NCI-H345 treated with DMSO at 0.1 percent for 48 hours (cell line): ENCODE results near the gene TCF21.
"Not testable (repeated sequence)": the region's sequence is repeated elsewhere in the genome, so short reads cannot be mapped to it uniquely, and the experiment has no call there.

Experiments
- DNase-seq: peaks from one replicate; lab custom pipeline; 2025; ENCODE audit not compliant: unreplicated experiment; lab: John Stamatoyannopoulos, UW

TCF21 gene

DNA sequence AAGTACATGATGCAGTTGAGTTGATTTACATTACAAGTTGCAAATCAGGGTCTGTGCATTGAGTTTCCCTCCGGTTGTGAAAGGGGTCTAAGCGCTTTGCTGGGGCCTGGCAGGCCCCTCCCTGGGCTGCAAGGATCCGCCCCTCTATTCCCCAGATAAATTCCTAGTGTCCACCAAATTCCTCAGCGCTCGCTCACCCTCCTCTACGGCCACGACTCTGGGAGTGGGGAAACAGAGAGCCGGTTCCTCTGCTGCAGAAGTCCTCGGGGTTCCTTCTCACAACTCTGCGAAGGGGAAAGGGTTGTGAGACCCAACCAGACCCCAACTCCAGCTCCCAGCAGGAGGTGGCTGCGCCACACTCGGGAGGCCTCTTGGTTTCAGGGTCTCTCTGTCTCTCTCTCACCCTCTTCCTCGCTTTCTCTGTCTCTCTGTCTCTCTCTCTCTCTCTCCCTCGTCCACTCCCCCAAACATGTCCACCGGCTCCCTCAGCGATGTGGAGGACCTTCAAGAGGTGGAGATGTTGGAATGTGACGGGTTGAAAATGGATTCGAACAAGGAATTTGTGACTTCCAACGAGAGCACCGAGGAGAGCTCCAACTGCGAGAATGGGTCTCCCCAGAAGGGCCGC, at the start of gene TCF21:
TSS of gene TCF21 (plus strand) at position 185 of the 628 bp plus-strand sequence. CDS start at position 470, 285 bp downstream.
- no peak for DNase-seq

DNA sequence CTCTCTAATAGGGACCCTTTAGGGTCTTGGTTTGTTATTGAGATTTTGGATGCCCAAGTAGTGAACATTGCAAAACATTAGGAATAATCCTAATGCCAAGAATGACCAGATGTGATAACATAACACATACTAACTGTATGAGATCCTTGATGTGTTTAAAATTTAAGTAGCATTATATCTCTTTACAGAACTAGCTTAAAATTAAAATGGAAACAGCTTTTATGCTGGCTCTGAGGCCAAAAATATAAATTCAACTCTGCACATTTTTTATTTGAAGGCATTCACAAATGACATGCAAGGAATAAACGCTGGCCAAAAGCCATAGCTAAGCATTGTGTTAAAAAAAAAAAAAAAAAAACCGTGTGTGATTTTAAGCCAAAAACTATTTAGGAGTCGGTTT, 47.7 kb upstream of the TCF21 start:
- no peak for DNase-seq

DNA sequence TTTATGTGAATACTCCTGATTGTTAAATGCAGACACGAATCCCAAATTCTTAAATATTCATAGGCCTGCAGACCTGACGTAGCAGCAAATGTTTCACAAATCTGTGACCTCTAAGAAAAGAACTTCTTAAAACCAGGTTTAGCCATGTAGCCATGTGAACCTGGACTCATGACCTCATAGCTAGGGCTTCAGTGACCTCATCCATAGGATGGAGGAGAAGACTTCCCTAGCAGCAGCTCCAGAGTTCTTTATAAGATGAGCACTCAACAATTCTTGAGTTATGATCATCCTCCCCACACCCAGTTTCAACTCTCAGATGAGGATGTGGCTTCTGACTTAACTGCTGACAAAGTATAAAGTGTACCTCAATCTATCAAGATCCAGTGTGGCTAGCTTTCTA, 45.8 kb upstream of the TCF21 start:
- no peak for DNase-seq

DNA sequence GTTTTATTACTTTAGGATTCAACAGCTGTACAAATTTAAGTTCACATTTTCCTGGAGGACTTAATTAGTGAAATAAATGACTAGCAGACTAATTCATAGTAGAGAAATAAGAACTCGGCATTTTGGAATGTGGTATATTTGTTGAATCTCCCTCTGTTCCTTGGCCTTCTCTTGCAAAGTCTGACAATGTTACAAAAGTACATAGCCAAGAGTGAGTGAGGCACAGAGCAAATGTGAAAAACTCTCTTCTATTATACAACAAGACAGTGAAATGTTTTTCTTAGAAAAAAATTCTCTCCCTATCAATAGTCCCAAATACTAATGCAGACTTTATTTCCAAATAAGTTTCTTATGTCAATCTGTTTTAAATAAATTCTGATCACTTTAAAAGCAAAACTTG, 44.2 kb upstream of the TCF21 start:
- DNase-seq = no peak

DNA sequence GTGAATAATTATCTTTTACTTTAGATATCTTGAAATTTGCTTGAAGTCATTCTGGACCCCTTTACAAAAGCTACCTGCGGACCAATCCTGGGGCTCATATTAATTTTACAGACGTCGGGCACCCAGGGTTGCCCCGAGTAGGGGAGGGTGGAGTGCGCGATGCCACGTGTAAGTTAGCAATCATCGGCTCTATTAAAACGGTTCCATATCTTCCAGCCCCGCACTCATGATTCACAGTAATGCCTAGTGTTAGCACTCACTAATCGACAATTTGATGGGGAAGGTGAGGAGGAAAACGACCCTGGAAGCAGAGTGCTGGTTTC, 34.9 kb upstream of the TCF21 start:
- DNase-seq = no peak

DNA sequence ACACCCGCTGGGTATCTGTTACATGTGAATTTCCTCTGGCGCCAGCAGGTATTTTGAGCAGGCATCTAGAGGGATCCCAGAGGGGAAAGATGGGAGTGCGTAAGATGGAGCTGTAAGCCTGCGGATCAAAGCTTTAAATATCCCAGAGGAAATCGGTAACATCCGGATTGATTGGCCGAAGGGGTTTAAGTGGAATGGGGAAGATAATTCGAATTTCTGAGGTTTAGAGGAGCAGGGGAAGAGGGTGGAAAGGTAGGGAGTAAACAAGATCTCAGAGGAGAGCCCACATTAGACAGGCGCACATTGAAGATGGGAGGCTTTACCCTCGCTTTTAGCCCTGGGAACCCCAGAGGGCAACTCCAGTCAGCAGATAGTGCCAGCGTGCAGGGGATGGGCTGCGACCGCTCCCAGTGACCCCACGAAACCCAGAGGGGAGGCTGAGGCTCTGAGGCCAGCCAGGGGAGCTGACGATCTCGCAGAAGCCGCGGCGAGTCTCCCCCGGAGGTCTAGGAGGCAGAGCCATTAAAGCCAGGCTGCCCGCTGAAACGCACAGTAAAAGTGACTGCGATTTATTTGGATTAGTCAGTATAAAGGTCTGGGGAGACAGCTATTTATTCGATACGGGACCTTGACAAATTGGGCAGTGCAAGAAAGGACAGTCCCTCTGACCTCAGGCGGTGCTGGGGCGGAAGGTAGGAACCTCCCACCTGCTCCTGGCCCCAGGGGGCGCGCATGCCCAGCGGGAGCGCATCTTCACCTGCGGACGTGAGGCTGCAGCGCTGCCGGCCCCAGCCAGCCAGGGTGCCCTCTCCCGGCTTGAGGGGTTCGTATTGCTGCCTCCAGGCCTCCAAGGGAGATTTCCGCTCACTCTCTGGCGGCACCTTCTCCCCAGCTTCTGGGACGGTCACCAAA, 34.3 kb upstream of the TCF21 start:
- DNase-seq = no peak

DNA sequence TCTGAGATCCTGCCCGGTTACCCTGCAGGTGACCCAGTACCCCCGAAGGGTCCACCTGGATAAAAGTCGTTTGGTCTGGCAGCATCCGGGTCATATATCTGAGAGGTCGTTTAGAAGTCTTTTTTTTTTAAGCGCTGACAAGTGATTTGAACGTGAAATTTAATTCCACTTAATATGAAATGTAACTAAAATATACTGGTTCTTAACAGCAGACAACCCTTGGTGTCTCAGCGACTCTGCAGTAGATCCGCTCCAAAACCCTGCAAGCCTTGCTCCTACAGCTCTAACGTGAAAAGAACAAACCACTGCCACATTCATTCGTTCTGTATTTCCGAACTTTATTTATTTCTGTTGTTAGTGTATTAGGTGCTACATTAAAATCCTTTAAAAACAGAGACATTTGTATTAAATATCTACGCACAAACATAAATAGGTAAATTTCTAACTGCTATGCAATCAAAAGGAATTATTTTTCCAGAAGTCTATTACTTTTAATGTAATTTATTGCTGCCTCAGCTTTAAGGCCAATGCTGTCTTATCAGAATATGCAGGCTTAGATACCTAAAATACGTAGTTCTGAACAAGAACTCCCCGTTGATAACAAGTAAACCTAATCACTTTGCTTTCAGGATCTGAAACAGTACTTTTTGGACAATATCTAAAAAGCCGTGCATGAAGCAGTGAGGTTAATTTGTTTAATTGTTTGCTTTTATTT, 33.5 kb upstream of the TCF21 start:
- DNase-seq = no peak

DNA sequence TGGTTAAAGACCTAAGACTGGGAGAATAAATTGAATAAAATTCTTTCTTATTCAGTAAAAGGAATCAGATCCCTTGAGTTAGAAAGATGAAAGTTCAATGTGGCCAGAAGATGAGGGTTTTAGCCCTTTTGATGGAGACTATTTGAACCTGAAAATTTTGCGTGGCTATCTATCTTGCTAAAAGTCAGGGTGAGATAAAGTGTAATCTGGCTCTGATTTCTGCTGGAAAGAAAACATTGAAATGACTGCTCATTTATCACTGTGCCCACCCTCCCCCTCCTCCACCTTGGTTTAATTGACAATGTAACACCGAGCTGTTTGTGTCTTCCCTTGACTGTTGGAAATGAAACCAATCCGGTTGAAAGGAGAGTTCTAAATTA, 32.9 kb upstream of the TCF21 start:
- DNase-seq = no peak

DNA sequence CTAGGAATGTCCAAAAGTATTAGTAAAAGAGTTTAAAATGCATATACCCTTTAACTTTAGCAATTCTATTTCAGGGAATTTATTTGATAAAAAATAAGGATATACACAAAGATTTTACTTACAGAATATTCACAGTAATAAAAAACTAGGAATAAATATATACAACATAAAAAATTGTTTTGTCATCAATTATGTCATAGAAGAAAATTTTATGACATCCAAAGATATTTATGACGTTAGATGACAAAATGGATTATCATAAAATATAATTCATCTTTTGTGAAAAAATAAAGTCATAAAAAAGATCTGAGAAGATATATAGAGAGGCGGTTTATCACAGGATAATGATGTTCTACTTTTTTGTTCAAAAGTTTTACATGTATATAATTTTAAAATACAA, 32.0 kb upstream of the TCF21 start:
- DNase-seq = no peak

DNA sequence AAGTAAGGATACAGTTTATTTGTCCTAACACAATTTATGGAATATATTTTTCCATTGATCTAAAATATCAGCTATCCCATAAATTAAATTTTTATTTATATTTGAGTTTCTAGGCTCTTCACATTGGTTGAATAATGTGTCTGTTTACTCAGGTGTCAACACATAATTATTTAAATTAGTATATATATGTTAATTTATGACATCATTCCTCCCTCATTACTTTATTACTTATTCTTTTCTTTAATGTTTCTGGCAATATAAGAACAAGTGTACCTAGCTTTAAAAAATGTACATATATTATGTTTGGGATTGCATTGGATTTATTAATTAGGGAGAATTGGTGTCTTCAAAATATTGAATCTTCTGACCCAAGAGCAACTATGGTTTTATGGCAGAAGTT, 31.2 kb upstream of the TCF21 start:
- DNase-seq = no peak

DNA sequence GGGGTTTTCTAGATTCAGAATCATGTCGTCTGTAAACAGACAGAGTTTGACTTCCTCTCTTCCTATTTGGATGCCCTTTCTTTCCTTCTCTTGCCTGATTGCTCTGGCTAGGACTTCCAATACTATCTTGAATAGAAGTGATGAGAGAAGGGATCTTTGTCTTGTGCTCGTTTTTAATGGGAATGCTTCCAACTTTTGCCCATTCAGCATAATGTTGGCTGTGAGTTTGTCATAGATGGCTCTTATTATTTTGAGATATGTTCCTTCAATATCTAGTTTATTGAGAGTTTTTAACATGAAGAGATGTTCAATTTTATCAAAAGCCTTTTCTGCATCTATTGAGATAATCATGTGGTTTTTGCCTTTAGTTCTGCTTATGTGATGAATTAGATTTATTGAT, 27.6 kb upstream of the TCF21 start:
- not testable (repeated sequence) for DNase-seq

DNA sequence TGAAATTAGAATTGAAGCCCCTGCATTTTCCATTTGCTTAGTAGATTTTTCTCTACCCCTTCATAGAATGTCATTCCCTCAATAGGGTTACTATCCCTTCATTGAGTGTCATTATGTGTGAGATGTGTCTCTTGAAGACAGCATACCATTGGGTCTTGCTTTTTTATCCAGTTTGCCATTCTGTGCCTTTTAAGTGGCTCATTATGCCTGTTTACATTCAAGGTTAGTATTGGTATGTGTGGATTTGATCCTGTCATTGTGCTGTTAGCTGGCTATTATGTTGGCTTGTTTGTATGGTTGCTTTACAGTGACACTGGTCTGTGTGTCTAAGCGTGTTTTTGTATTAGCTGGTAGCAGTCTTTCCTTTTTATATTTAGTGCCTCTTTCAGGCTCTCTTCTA, 25.7 kb upstream of the TCF21 start:
- no peak for DNase-seq

DNA sequence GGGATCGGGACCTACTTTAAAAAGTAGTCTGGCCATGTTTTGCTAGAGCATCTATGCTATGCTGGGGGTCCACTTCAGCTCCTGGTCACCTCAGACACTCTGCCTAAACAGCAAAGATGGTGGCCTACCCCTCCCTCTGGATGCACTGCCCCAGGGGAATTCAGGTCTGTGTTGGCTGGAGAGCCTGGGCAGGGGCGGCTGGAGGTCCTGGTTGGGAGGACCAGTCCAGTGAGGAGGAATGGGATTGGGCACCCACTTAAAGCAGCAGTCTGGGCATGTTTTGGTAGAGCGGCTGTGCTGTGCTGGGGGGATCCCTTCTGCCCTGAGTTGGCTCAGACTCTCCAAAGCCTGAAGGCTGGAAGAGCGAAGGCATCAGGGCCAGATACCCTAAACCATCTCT, 23.2 kb upstream of the TCF21 start:
- no peak for DNase-seq

DNA sequence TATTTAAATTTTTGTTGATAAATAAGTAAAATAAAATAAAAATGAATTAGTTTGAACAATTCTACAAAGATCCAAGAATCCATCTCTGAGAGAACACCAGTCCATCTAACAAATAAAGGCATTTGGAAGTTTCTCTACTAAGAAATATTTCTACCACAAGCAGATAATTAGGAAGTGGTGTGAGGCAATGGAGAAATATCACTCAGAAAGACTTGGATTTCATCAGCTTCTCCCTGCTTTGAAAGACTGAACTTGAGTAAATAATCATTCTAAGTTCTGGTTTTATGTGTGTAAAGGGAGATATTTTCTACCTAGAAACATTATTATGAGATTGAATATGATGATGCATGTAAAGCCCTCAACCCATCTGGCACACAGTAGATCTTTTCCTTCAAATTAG, 17.8 kb upstream of the TCF21 start:
- no peak for DNase-seq

DNA sequence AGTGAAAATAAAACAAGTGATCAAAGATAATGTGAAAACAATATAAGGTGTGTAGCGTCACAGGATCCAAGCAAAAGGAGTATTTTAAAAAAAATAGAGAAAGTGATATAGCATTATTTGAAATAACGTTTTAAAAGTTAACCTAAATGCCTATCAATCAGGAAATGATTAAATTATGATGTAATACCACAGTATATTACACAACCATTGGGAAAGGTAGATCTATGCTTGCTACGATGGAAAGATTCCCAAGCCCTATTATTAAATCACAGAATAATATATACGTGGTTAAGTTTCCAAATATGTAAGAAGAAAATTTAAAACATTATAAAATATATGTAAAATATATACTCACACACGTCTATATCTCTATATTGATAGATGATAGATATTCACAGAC, 15.4 kb upstream of the TCF21 start:
- DNase-seq = no peak

DNA sequence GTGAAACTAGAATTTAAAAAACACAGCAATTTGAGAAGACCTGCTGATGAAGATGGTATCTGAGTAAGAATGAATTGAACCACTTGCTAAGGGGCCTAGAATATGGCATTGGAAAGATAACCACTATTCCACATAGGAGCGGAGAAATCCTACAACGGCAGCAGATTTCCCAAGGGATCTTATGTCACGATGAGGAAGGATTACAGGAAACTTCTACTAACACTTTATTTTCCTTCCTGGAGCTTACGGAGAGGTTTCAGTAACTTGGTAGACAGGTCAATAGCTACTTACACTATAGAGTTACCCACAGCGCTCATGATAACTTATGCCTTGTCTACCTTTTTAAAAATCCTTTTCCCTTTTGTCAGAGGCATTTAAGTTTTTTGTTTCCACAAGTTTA, 11.8 kb upstream of the TCF21 start:
- no peak for DNase-seq

DNA sequence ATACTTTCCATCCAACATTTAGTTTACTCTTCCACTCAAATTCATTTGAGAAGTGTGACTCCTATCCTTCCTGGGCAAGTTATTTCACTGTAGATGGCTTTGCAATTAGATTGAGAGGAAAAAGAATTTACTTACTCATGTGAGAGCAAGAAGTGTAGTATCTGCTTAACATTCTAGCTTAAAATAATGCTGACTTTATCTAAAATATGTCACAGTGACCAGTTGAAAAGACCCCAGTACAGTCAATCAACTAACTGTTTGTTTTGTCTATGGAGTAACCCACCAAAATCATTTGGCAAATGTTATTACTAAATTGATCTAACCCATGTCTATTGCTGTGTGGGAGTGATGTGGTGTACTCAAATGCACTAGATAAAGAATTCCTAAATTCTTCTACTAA, 8.9 kb upstream of the TCF21 start:
- DNase-seq = no peak

DNA sequence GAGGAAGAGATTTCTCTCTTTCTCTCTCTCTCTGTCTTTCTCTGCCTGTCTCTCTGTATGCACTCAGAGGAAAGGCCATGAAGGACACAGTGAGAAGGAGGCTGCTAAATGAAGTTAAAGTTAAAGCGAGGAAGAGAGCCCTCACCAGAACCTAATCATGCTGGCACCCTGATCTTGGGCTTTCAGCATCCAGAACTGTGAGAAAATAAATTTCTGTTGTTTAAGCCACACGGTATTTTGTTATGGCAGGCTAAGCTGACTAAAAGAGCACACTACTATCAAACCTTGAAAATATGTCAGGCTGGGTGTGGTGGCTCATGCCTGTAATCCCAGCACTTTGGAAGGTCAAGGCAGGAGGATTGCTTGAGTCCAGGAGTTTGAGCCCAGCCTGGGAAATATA, 8.0 kb upstream of the TCF21 start:
- no peak for DNase-seq

DNA sequence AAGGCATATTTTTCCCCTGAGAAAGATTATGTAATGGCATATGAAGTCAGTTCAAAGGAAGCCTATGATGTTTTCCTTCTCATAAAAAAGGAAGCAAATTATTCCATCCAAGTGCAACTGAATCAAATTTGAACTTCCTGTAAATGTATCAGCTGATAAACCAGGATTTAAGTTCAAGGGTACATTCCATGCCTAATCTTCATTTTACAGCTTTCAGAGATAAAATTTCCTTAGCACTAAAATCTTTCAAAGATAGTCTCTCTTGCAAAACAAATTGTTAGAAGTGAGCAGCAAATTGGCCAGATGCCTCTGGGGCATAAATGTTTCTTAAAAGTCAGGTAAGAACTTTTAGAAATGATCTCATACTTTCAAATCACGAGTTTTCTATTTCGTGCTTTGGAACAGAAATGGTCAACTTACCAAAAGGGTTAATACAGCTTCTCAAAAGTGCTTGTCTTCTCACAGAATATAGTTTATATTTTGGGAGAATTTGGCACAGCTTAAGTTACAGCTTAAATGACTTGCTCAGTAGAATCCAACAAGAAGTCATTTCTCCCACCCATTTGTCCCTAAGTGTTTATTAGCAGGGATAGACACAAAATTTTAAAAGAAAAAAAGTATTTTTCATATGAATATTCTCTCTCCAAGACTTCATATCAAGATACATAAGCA, 2.7 kb upstream of the TCF21 start:
- no peak for DNase-seq

DNA sequence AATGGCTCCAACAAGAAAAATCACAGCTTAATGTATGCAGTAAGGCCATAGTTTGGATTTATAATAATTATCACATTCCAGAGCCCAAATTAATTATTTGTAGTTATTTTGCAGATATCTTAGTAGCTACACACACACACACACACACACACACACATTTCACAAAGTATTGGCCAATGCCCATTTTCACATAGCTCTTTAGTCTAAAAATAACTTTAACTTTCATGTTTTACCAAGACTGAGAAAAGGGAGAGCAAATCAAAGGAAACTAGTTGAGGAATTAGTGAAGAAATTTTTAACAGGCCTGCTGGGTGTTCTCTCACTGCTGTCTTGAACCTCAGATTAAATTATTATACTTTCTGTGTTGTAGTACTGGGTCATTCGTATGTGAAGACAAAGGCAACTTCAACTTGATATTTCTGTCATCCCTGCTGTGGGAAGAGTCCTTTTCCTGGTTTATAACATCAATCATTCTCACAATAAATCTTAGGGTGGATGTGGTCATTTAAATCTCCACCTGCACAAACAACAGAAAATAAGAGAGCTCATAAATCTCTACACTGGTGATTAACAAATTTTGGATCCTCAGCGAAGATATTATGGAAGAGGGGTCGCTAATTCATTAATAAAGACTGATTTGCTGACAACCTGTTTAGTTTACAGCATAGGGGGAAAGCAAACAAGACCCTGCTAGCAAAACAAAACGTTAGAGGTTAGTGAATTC, 1.6 kb upstream of the TCF21 start:
- DNase-seq = no peak

DNA sequence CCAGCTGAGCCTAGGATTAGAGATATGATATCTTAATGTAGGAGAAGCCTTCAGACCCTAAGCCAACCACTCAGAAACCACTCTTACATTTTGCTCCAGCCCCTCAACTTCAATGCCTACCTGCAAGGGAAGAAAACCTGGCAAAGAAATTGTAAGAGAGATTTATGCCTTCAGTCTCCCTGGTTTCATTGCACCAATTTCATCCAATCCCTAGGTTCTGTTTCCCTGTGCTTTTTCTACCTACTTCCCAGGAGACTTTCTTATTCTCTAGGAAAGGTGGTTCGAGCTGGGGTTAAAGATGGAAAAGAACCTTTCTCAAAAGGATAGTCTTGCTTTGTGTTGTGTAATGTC, 1.1 kb upstream of the TCF21 start:
- DNase-seq = no peak
